Glutamatergic neuron (in vitro differentiated cells): ENCODE measurements around the gene CALN1. TPM values are rescaled to one million over a fixed set of nuclear protein-coding genes. Genes with fewer than 3 reads are reported as not detected.

ENCODE experiments used
- DNase-seq: peaks from one replicate; pipeline ENCODE4 v3.0.0; 2022
- H3K27ac Mint-ChIP-seq: one replicate; pipeline ENCODE4 v1.8.0; 2020; ENCODE audit warnings: mild to moderate bottlenecking, mixed read lengths, inconsistent platforms; ENCODE audit not compliant: unreplicated experiment
- H3K27me3 Mint-ChIP-seq: one replicate; pipeline ENCODE4 v1.8.0; 2020; ENCODE audit warnings: mild to moderate bottlenecking, moderate library complexity, mixed read lengths, inconsistent platforms; ENCODE audit not compliant: unreplicated experiment
- H3K36me3 Mint-ChIP-seq: one replicate; pipeline ENCODE4 v1.8.0; 2020; ENCODE audit warnings: mild to moderate bottlenecking, mixed read lengths, inconsistent platforms; ENCODE audit not compliant: unreplicated experiment
- H3K4me1 Mint-ChIP-seq: one replicate; pipeline ENCODE4 v1.8.0; 2020; ENCODE audit warnings: mild to moderate bottlenecking, low read depth, mixed read lengths, inconsistent platforms; ENCODE audit not compliant: unreplicated experiment
- H3K4me3 Mint-ChIP-seq: one replicate; pipeline ENCODE4 v1.8.0; 2020; ENCODE audit warnings: mild to moderate bottlenecking, mixed read lengths, inconsistent platforms; ENCODE audit not compliant: unreplicated experiment
- H3K9me3 Mint-ChIP-seq: one replicate; pipeline ENCODE4 v1.8.0; 2020; ENCODE audit warnings: mild to moderate bottlenecking, moderate library complexity, mixed read lengths, inconsistent platforms; ENCODE audit not compliant: unreplicated experiment
- total RNA-seq: library from RNA; stranded (reverse); fragmentation: NEBNext Ultra II Directional; extraction: Animal tissue kit (Norgen Biotek cat#: 25700); gene quantifications from one replicate; pipeline ENCODE4 v1.2.1, GENCODE V29; 2021; ENCODE audit not compliant: unreplicated experiment
- TF ChIP-seq, protein P1 (sequence below): fragments of 200-600 bp; sonication (generic); IDR thresholded peaks from one replicate; pipeline ENCODE4 v1.5.0; 2021; ENCODE audit not compliant: partially characterized antibody, unreplicated experiment

Gene CALN1
- total RNA-seq, 1 donor from 2014 or later = 3.5 TPM

DNA sequence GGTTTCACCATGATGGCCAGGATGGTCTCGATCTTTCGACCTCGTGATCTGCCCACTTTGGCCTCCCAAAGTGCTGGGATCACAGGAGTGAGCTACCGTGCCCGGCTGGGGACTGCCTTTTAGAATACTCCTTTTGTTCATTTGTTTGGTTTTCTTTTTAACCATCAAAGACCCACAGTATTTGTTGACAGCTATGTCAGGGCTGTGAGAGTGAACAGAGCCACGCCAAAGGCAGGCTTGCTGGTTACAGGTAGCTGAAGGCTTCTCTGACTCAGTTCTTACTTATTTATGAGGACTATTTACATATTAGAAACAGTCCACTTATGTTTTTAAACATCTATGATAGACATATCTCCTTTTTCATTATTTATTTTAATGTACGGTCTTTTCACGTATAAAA, 544.5 kb downstream of the CALN1 start:
- TF ChIP-seq, protein P1, sequence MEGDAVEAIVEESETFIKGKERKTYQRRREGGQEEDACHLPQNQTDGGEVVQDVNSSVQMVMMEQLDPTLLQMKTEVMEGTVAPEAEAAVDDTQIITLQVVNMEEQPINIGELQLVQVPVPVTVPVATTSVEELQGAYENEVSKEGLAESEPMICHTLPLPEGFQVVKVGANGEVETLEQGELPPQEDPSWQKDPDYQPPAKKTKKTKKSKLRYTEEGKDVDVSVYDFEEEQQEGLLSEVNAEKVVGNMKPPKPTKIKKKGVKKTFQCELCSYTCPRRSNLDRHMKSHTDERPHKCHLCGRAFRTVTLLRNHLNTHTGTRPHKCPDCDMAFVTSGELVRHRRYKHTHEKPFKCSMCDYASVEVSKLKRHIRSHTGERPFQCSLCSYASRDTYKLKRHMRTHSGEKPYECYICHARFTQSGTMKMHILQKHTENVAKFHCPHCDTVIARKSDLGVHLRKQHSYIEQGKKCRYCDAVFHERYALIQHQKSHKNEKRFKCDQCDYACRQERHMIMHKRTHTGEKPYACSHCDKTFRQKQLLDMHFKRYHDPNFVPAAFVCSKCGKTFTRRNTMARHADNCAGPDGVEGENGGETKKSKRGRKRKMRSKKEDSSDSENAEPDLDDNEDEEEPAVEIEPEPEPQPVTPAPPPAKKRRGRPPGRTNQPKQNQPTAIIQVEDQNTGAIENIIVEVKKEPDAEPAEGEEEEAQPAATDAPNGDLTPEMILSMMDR = no peak
- Mint-ChIP-seq H3K27me3 (no peaks in the 10 kb centered on the region), H3K27ac (no peak overlapping the region), H3K4me1 (no peaks in the 10 kb centered on the region), H3K36me3 (no peaks in the 10 kb centered on the region), H3K4me3 (no peak overlapping the region), H3K9me3 (no peaks in the 10 kb centered on the region)
- no peak for DNase-seq

DNA sequence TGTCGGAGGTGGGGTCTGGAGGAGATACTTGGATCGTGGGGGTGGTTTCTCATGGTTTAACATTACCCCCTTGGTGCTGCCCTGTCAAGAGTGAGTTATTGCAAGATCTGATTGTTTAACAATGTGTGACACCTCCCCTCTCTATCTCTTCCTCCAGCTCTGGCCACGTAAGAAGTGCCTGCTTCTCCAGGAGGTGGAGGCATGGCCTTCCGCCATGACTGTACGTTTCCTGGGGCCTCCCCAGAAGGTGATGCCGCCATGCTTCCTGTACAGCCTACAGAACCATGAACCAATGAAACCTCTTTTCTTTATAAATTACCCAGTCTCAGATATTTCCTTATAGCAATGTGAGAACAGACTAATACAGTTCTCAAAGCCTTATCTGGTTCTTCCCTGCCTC, 547.0 kb downstream of the CALN1 start:
- H3K27me3 Mint-ChIP-seq = no peaks in the 10 kb centered on the region
- no peak for DNase-seq
- no peaks in the 10 kb centered on the region for H3K36me3 Mint-ChIP-seq
- H3K4me1 Mint-ChIP-seq = no peaks in the 10 kb centered on the region
- H3K4me3 Mint-ChIP-seq = no peak overlapping the region
- H3K27ac Mint-ChIP-seq = no peak overlapping the region
- TF ChIP-seq, protein P1 = no peak
- H3K9me3 Mint-ChIP-seq = no peaks in the 10 kb centered on the region

DNA sequence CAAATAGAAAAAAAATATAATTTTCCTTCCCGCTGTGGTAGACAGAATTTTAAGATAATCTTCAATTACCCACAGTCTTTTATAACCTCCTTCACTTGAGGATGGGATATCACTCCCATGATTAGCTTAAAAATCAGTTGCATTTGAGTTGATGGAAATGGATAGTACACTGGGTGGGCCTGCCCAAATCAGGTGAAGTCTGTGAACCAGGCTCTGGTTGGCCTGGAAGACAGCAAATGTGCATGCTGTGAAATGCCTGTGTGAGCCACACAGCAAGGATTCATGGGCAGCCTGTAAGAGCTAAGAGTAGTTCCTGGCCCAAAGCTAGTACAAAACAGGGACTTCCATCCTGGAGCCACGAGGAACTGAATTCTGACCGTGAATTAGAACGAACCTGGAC, 548.0 kb downstream of the CALN1 start:
- no peaks in the 10 kb centered on the region for H3K27me3 Mint-ChIP-seq
- H3K9me3 Mint-ChIP-seq = no peaks in the 10 kb centered on the region
- H3K27ac Mint-ChIP-seq = no peak overlapping the region
- H3K4me3 Mint-ChIP-seq = no peak overlapping the region
- DNase-seq = no peak
- no peaks in the 10 kb centered on the region for H3K36me3 Mint-ChIP-seq
- TF ChIP-seq, protein P1 = no peak
- H3K4me1 Mint-ChIP-seq = no peaks in the 10 kb centered on the region

DNA sequence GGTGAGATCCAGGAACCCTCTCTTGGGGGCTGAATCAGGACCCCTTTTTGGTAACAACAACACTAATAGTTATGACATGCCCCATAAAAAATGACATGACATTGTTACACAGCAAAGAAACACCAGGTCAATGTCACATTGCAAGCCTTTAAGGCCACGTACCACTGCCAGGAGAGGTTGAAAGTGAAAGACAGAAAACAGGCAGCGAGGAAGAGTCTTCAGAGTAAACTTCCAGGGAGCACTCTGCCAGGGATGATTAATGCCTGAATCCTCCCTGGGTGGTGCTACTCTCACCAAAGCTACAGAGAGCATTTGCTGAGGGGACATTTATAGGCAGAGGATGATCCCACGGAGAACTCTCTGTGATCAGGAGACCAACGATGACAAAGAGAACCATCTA, 551.6 kb downstream of the CALN1 start:
- H3K27ac Mint-ChIP-seq = no peak overlapping the region

DNA sequence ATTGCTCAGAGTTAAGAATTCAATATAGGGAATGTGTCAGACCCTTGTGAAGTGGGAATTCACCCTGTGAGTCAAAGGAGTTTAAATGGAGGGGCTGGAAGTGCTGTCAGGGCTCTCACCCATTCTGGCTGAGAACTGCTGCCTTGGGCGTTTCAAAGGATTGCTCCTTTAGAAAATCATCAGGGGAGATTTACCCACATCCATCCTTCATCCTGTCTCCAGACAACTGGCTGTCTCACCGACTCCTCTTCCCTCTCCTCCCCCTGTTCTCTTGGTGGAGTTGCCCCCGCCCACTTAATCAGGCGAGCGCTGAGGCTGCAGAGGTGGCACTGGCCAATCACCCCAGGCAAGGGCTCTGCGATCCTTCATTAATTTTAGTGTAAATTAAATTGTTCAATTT, 554.8 kb downstream of the CALN1 start:
- Mint-ChIP-seq H3K9me3 (no peaks in the 10 kb centered on the region), H3K4me1 (no peaks in the 10 kb centered on the region)
- DNase-seq = no peak

More for the DNA sequence above, 551.6 kb downstream of the CALN1 start:
- Mint-ChIP-seq H3K27me3 (no peaks in the 10 kb centered on the region), H3K4me1 (no peaks in the 10 kb centered on the region), H3K36me3 (no peaks in the 10 kb centered on the region), H3K9me3 (no peaks in the 10 kb centered on the region), H3K4me3 (no peak overlapping the region)
- DNase-seq = no peak
- TF ChIP-seq, protein P1 = no peak

More for the DNA sequence above, 554.8 kb downstream of the CALN1 start:
- no peak overlapping the region for H3K27ac Mint-ChIP-seq
- H3K36me3 Mint-ChIP-seq = no peaks in the 10 kb centered on the region
- TF ChIP-seq, protein P1 = no peak
- no peak overlapping the region for H3K4me3 Mint-ChIP-seq
- no peaks in the 10 kb centered on the region for H3K27me3 Mint-ChIP-seq
